HL-60 (cell line): ENCODE results near the gene B3GALNT1.

ENCODE experiments used
- GABPA ChIP-seq: IDR thresholded peaks from 2 replicates; pipeline ENCODE4 v1.6.1; 2012; ENCODE audit warnings: low read depth
- POLR2AphosphoS5 ChIP-seq: IDR thresholded peaks from 2 replicates; pipeline ENCODE4 v1.6.1; 2012; ENCODE audit warnings: low read depth
- SPI1 ChIP-seq: IDR thresholded peaks from 2 replicates; pipeline ENCODE4 v1.6.1; 2012; ENCODE audit warnings: low read depth, mild to moderate bottlenecking, borderline replicate concordance
- TF ChIP-seq, protein P1 (sequence below): IDR thresholded peaks from one replicate; pipeline ENCODE4 v1.5.1; 2011; ENCODE audit warnings: low read length, control low read depth, inconsistent platforms; ENCODE audit not compliant: insufficient read depth
- TF ChIP-seq, protein P2 (sequence below): IDR thresholded peaks from 2 replicates; pipeline ENCODE4 v1.6.1; 2012; ENCODE audit warnings: low read depth; ENCODE audit not compliant: insufficient replicate concordance

DNA sequence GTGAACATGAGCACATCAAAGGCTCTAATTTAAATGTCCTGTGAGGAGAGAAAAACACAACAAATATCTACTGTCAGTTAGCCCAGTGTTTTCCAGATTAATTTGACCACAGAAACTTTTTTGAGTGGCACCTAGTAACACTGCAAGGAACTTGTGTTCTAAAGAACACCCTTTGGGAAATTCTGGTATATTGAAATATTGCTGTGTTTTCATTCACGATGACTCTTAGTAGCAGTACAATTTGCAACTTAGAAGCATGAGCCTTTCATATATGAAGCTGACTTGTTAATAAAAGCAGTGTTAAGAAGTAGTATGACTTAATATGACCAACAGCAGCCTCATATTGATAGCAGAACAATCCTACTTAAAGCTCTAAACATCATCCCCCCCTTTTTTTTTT lies 32.0 kb downstream of the B3GALNT1 start:
- TF ChIP-seq POLR2AphosphoS5 (no peak), GABPA (no peak), SPI1 (no peak)
- TF ChIP-seq, protein P1, sequence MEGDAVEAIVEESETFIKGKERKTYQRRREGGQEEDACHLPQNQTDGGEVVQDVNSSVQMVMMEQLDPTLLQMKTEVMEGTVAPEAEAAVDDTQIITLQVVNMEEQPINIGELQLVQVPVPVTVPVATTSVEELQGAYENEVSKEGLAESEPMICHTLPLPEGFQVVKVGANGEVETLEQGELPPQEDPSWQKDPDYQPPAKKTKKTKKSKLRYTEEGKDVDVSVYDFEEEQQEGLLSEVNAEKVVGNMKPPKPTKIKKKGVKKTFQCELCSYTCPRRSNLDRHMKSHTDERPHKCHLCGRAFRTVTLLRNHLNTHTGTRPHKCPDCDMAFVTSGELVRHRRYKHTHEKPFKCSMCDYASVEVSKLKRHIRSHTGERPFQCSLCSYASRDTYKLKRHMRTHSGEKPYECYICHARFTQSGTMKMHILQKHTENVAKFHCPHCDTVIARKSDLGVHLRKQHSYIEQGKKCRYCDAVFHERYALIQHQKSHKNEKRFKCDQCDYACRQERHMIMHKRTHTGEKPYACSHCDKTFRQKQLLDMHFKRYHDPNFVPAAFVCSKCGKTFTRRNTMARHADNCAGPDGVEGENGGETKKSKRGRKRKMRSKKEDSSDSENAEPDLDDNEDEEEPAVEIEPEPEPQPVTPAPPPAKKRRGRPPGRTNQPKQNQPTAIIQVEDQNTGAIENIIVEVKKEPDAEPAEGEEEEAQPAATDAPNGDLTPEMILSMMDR, result no peak
- TF ChIP-seq, protein P2, sequence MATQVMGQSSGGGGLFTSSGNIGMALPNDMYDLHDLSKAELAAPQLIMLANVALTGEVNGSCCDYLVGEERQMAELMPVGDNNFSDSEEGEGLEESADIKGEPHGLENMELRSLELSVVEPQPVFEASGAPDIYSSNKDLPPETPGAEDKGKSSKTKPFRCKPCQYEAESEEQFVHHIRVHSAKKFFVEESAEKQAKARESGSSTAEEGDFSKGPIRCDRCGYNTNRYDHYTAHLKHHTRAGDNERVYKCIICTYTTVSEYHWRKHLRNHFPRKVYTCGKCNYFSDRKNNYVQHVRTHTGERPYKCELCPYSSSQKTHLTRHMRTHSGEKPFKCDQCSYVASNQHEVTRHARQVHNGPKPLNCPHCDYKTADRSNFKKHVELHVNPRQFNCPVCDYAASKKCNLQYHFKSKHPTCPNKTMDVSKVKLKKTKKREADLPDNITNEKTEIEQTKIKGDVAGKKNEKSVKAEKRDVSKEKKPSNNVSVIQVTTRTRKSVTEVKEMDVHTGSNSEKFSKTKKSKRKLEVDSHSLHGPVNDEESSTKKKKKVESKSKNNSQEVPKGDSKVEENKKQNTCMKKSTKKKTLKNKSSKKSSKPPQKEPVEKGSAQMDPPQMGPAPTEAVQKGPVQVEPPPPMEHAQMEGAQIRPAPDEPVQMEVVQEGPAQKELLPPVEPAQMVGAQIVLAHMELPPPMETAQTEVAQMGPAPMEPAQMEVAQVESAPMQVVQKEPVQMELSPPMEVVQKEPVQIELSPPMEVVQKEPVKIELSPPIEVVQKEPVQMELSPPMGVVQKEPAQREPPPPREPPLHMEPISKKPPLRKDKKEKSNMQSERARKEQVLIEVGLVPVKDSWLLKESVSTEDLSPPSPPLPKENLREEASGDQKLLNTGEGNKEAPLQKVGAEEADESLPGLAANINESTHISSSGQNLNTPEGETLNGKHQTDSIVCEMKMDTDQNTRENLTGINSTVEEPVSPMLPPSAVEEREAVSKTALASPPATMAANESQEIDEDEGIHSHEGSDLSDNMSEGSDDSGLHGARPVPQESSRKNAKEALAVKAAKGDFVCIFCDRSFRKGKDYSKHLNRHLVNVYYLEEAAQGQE, result no peak
